HCT116 (cell line): Measurements from ENCODE around the gene PDCD1LG2. TPM values are rescaled to one million over a fixed set of nuclear protein-coding genes. Genes with fewer than 3 reads are reported as not detected.

Experiments used
- ATAC-seq: fragments of 200-7000 bp; cut with Tn5 transposase; 2 replicates; pipeline ENCODE4 v1.9.1; 2020; ENCODE audit warnings: mild to moderate bottlenecking, moderate library complexity
- BruUV-seq: library from RNA; stranded (reverse); fragments of 400-500 nt; replicated peaks from 2 replicates; lab custom pipeline; 2021; lab: Mats Ljungman, UMichigan
- CTCF ChIA-PET: fragments of 300-600 bp; sonication (Branson Sonifier 250); formaldehyde crosslinking; loops from one replicate; lab custom pipeline; 2021; ENCODE audit warnings: antibody characterized with exemption; lab: Charles Lee
- POLR2A ChIA-PET: fragments of 300-600, 350-600 bp; sonication (Branson Sonifier 250); formaldehyde crosslinking; loops from one replicate; lab custom pipeline; 2021; ENCODE audit warnings: antibody characterized with exemption; lab: Charles Lee
- RAD21 ChIA-PET, 2 experiments: fragments of 300-600 bp; sonication (Branson Sonifier 250); formaldehyde crosslinking; loops; one replicate each; lab custom pipeline; 2023; ENCODE audit warnings: low total read pairs in 2 of 2; ENCODE audit not compliant: uncharacterized antibody in 2 of 2, unreplicated experiment in 2 of 2, low non-redundant PET in 1 of 2; lab: Charles Lee
- DNase-seq: peaks from one replicate; pipeline ENCODE4 v3.0.0-alpha.2; 2010; ENCODE audit warnings: low read depth, low spot score
- H2AFZ ChIP-seq: fragments of 200-600 bp; shearing (Covaris generic), sonication (generic); 2 replicates; pipeline ENCODE4 v1.6.1; 2017; ENCODE audit warnings: low read depth, mixed run types, mixed read lengths, antibody characterized with exemption, low read length; ENCODE audit not compliant: poor library complexity, severe bottlenecking
- H3K27ac ChIP-seq: 2 replicates; pipeline ENCODE4 v1.5.1; 2012; ENCODE audit warnings: low read depth, low read length
- H3K27me3 ChIP-seq: fragments of 200-600 bp; sonication (generic); 2 replicates; pipeline ENCODE4 v1.6.1; 2016; ENCODE audit warnings: mixed run types, low read length, mixed read lengths; ENCODE audit not compliant: insufficient read depth
- H3K36me3 ChIP-seq, 2 experiments: fragments of 200-500 bp in 1 of 2; fragments of 200-600 bp in 1 of 2; sonication (Bioruptor generic) in 1 of 2; sonication (generic) in 1 of 2; 2 replicates each; pipeline versions ENCODE4 v1.5.1 to v1.6.1; 2014 to 2016; ENCODE audit warnings: low read length in 2 of 2, inconsistent platforms in 1 of 2, mixed read lengths in 1 of 2, mixed run types in 1 of 2; ENCODE audit not compliant: insufficient read depth in 2 of 2, control insufficient read depth in 1 of 2
- H3K4me1 ChIP-seq, 2 experiments: fragments of 200-600 bp in 1 of 2; sonication (generic) in 1 of 2; 2 replicates each; pipeline versions ENCODE4 v1.5.1 to v1.6.1; 2012 to 2017; ENCODE audit warnings: low read length in 2 of 2, inconsistent platforms in 1 of 2, mild to moderate bottlenecking in 1 of 2, mixed read lengths in 1 of 2, mixed run types in 1 of 2, moderate library complexity in 1 of 2; ENCODE audit not compliant: insufficient read depth in 2 of 2, control insufficient read depth in 1 of 2
- H3K4me2 ChIP-seq: fragments of 200-600 bp; sonication (generic); 2 replicates; pipeline ENCODE4 v1.6.1; 2017; ENCODE audit warnings: mixed run types, low read length, mixed read lengths
- H3K4me3 ChIP-seq, 2 experiments: fragments of 200-600 bp in 1 of 2; sonication (generic) in 1 of 2; replicated peaks in 1 of 2; 2 replicates each; pipeline ENCODE4 v1.5.1; 2011 to 2016; ENCODE audit warnings: low read length in 2 of 2, control low read depth in 1 of 2, low read depth in 1 of 2, mild to moderate bottlenecking in 1 of 2, mixed read lengths in 1 of 2, mixed run types in 1 of 2
- H3K79me2 ChIP-seq: fragments of 200-600 bp; sonication (generic); 2 replicates; pipeline ENCODE4 v1.6.1; 2017; ENCODE audit warnings: mild to moderate bottlenecking, mixed run types, low read length, moderate library complexity, mixed read lengths; ENCODE audit not compliant: insufficient read depth
- H3K9ac ChIP-seq: fragments of 200-600 bp; sonication (generic); 2 replicates; pipeline ENCODE4 v1.6.1; 2016; ENCODE audit warnings: low read length, mixed read lengths
- H3K9me2 ChIP-seq: fragments of 200-600 bp; sonication (generic), shearing (Covaris generic); 2 replicates; pipeline ENCODE4 v1.6.1; 2017; ENCODE audit warnings: mixed run types, mild to moderate bottlenecking, moderate library complexity; ENCODE audit not compliant: insufficient read depth
- H3K9me3 ChIP-seq, 2 experiments: fragments of 200-500 bp in 1 of 2; fragments of 200-600 bp in 1 of 2; sonication (Bioruptor generic) in 1 of 2; sonication (generic) in 1 of 2; 2 replicates each; pipeline ENCODE4 v1.6.1; 2014 to 2017; ENCODE audit warnings: low read length in 2 of 2, mixed read lengths in 2 of 2, inconsistent platforms in 1 of 2, low read depth in 1 of 2, mild to moderate bottlenecking in 1 of 2, mixed run types in 1 of 2, moderate library complexity in 1 of 2; ENCODE audit not compliant: control insufficient read depth in 1 of 2, insufficient read depth in 1 of 2
- H4K20me1 ChIP-seq: fragments of 200-600 bp; sonication (generic), shearing (Covaris generic); 2 replicates; pipeline ENCODE4 v1.6.1; 2017; ENCODE audit warnings: mixed run types, mild to moderate bottlenecking, moderate library complexity; ENCODE audit not compliant: insufficient read depth
- CBX3 ChIP-seq: IDR thresholded peaks from 2 replicates; pipeline ENCODE4 v1.6.1; 2012; ENCODE audit warnings: low read depth
- CEBPB ChIP-seq: IDR thresholded peaks from 2 replicates; pipeline ENCODE4 v1.6.1; 2012; ENCODE audit warnings: low read depth
- EZH2 ChIP-seq: fragments of 200-600 bp; sonication (generic); IDR thresholded peaks from 2 replicates; pipeline ENCODE4 v1.6.1; 2017; ENCODE audit warnings: antibody characterized with exemption, mixed run types
- EZH2phosphoT487 ChIP-seq: fragments of 200-600 bp; IDR thresholded peaks from 2 replicates; pipeline ENCODE4 v1.6.1; 2018; ENCODE audit warnings: antibody characterized with exemption, borderline replicate concordance
- JUND ChIP-seq: IDR thresholded peaks from 2 replicates; pipeline ENCODE4 v1.6.1; 2012
- SIN3A ChIP-seq: IDR thresholded peaks from 2 replicates; pipeline ENCODE4 v1.6.1; 2012; ENCODE audit warnings: low read depth
- SRF ChIP-seq: IDR thresholded peaks from 2 replicates; pipeline ENCODE4 v1.6.1; 2012; ENCODE audit warnings: low read depth
- YY1 ChIP-seq: IDR thresholded peaks from 2 replicates; pipeline ENCODE4 v1.6.1; 2011; ENCODE audit warnings: low read length, low read depth, moderate library complexity, mild to moderate bottlenecking; ENCODE audit not compliant: insufficient replicate concordance; ENCODE audit errors: extremely low read depth
- ZFX ChIP-seq: fragments of 450-650 bp; IDR thresholded peaks from 2 replicates; pipeline ENCODE4 v1.6.1; 2017
- ZNF274 ChIP-seq: fragments of 200-500 bp; sonication (Bioruptor generic); IDR thresholded peaks from 2 replicates; pipeline ENCODE4 v1.6.1; 2014; ENCODE audit warnings: mild to moderate bottlenecking, low read depth, low read length, inconsistent platforms
- intact Hi-C: fragments of 100-400 bp; cut with micrococcal nuclease; formaldehyde crosslinking; loops from 2 replicates; pipeline ENCODE4 v1.10.0; 2022
- total RNA-seq: library from RNA; stranded (reverse); gene quantifications from one replicate; pipeline ENCODE4 v1.2.1, GENCODE V29; 2021; ENCODE audit not compliant: unreplicated experiment
- TF ChIP-seq, protein P1 (sequence below), 3 experiments: fragments of 200-600 bp in 1 of 3; sonication (generic) in 1 of 3; IDR thresholded peaks in 2 of 3; conservative IDR thresholded peaks in 1 of 3; 2 replicates each; pipeline ENCODE4 v1.5.1; 2012 to 2017; ENCODE audit warnings: low read depth in 2 of 3, low read length in 2 of 3, antibody characterized with exemption in 1 of 3, borderline replicate concordance in 1 of 3, control low read depth in 1 of 3, mild to moderate bottlenecking in 1 of 3, mixed read lengths in 1 of 3, mixed run types in 1 of 3, moderate library complexity in 1 of 3; ENCODE audit not compliant: insufficient read depth in 1 of 3
- TF ChIP-seq, protein P2 (sequence below): IDR thresholded peaks from 2 replicates; pipeline ENCODE4 v1.6.1; 2011; ENCODE audit warnings: mild to moderate bottlenecking, low read length, moderate library complexity; ENCODE audit not compliant: insufficient replicate concordance; ENCODE audit errors: extremely low read depth

Gene PDCD1LG2
- total RNA-seq, 1 experiment from 2014 or later, result not detected

DNA sequence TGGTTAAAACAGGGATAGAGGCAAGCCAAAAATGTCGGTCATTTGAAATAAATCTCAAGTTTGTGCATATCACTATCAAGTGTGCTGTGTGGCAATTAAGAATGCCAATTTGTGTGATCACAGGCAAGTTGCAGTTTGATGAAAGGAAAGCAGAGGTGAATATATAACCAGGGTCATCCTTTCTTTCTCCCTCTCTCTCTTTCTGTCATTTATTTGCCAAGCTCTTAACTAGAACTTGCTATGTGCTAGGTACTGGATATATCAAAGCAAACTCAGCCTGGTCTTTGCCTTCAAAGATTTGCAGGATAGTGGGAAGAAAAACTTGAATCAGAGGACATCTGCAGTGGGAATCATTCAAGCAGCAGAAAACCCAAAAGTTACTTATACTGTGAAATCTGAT lies 22.0 kb downstream of the PDCD1LG2 start:
- Histone ChIP-seq H3K27me3 (no peaks in the 10 kb centered on the region), H3K9me3 (no peaks in the 10 kb centered on the region), H4K20me1 (no peaks in the 10 kb centered on the region), H3K4me1 (no peaks in the 10 kb centered on the region), H3K4me3 (no peak overlapping the region), H3K36me3 (no peaks in the 10 kb centered on the region), H2AFZ (no peak overlapping the region), H3K27ac (no peak overlapping the region), H3K9me2 (no peaks in the 10 kb centered on the region), H3K4me2 (no peak overlapping the region), H3K79me2 (no peaks in the 10 kb centered on the region), H3K9ac (no peak overlapping the region)
- ChIA-PET RAD21 (no interaction called here), POLR2A (no interaction called here), CTCF (no interaction called here)
- no peak for ATAC-seq
- BruUV-seq, result no TSS peak
- intact Hi-C loops, result no loop called here
- DNase-seq, result no peak
- no peak for TF ChIP-seq CBX3
- TF ChIP-seq, protein P1, sequence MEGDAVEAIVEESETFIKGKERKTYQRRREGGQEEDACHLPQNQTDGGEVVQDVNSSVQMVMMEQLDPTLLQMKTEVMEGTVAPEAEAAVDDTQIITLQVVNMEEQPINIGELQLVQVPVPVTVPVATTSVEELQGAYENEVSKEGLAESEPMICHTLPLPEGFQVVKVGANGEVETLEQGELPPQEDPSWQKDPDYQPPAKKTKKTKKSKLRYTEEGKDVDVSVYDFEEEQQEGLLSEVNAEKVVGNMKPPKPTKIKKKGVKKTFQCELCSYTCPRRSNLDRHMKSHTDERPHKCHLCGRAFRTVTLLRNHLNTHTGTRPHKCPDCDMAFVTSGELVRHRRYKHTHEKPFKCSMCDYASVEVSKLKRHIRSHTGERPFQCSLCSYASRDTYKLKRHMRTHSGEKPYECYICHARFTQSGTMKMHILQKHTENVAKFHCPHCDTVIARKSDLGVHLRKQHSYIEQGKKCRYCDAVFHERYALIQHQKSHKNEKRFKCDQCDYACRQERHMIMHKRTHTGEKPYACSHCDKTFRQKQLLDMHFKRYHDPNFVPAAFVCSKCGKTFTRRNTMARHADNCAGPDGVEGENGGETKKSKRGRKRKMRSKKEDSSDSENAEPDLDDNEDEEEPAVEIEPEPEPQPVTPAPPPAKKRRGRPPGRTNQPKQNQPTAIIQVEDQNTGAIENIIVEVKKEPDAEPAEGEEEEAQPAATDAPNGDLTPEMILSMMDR (IDR thresholded peaks at IDR 0.05 in 2 of 3, conservative IDR thresholded peaks at IDR 0.05 in 1 of 3; ENCODE audit: borderline replicate concordance in 1 of 3, insufficient read depth in 1 of 3, low read depth in 2 of 3, low read length in 2 of 3), result no peak
- TF ChIP-seq JUND, result no peak
- TF ChIP-seq EZH2, result no peak
- TF ChIP-seq ZFX, result no peak
- TF ChIP-seq, protein P2, sequence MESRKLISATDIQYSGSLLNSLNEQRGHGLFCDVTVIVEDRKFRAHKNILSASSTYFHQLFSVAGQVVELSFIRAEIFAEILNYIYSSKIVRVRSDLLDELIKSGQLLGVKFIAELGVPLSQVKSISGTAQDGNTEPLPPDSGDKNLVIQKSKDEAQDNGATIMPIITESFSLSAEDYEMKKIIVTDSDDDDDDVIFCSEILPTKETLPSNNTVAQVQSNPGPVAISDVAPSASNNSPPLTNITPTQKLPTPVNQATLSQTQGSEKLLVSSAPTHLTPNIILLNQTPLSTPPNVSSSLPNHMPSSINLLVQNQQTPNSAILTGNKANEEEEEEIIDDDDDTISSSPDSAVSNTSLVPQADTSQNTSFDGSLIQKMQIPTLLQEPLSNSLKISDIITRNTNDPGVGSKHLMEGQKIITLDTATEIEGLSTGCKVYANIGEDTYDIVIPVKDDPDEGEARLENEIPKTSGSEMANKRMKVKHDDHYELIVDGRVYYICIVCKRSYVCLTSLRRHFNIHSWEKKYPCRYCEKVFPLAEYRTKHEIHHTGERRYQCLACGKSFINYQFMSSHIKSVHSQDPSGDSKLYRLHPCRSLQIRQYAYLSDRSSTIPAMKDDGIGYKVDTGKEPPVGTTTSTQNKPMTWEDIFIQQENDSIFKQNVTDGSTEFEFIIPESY, result no peak

DNA sequence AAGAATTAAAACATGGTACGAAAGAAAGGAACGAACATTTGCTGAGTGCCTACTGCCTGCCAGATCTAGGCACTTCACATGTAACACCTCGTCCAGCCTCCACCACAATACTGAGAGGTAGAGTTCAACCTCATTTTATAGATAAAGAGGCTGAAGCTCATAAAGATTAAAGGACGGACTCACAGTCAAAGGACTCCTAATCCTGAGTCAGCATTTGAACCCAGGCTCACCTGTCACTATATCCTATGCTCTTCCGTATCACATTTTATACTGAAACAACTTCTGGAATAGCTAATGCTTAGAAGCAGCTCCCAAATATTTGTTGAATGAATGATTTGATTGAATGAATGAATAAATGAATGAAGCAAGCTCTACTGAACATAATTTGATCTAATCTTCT lies 22.5 kb downstream of the PDCD1LG2 start:
- Histone ChIP-seq H2AFZ (no peak overlapping the region), H3K9me2 (no peaks in the 10 kb centered on the region), H3K4me2 (no peak overlapping the region), H4K20me1 (no peaks in the 10 kb centered on the region), H3K4me1 (no peaks in the 10 kb centered on the region), H3K27me3 (no peaks in the 10 kb centered on the region), H3K36me3 (no peaks in the 10 kb centered on the region), H3K27ac (no peak overlapping the region), H3K9ac (no peak overlapping the region), H3K79me2 (no peaks in the 10 kb centered on the region), H3K9me3 (no peaks in the 10 kb centered on the region), H3K4me3 (no peak overlapping the region)
- no TSS peak for BruUV-seq
- ChIA-PET CTCF (no interaction called here), POLR2A (no interaction called here), RAD21 (no interaction called here)
- TF ChIP-seq SRF (no peak), CBX3 (no peak), EZH2 (no peak), SIN3A (no peak), ZNF274 (no peak), EZH2phosphoT487 (no peak), YY1 (no peak), CEBPB (no peak)
- intact Hi-C loops, result no loop called here
- ATAC-seq (no peak), DNase-seq (no peak)
